IPS-NIHi11 (cell line): ENCODE measurements around the gene SLC44A3.
A peak's percentile ranks its signal among the peaks of the same experiment; 100 is the strongest.

ENCODE experiments used
- DNase-seq: peaks from one replicate; pipeline ENCODE4 v3.0.0; 2012; ENCODE audit warnings: mixed read lengths, low spot score

SLC44A3 gene, protein sequence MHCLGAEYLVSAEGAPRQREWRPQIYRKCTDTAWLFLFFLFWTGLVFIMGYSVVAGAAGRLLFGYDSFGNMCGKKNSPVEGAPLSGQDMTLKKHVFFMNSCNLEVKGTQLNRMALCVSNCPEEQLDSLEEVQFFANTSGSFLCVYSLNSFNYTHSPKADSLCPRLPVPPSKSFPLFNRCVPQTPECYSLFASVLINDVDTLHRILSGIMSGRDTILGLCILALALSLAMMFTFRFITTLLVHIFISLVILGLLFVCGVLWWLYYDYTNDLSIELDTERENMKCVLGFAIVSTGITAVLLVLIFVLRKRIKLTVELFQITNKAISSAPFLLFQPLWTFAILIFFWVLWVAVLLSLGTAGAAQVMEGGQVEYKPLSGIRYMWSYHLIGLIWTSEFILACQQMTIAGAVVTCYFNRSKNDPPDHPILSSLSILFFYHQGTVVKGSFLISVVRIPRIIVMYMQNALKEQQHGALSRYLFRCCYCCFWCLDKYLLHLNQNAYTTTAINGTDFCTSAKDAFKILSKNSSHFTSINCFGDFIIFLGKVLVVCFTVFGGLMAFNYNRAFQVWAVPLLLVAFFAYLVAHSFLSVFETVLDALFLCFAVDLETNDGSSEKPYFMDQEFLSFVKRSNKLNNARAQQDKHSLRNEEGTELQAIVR

DNA sequence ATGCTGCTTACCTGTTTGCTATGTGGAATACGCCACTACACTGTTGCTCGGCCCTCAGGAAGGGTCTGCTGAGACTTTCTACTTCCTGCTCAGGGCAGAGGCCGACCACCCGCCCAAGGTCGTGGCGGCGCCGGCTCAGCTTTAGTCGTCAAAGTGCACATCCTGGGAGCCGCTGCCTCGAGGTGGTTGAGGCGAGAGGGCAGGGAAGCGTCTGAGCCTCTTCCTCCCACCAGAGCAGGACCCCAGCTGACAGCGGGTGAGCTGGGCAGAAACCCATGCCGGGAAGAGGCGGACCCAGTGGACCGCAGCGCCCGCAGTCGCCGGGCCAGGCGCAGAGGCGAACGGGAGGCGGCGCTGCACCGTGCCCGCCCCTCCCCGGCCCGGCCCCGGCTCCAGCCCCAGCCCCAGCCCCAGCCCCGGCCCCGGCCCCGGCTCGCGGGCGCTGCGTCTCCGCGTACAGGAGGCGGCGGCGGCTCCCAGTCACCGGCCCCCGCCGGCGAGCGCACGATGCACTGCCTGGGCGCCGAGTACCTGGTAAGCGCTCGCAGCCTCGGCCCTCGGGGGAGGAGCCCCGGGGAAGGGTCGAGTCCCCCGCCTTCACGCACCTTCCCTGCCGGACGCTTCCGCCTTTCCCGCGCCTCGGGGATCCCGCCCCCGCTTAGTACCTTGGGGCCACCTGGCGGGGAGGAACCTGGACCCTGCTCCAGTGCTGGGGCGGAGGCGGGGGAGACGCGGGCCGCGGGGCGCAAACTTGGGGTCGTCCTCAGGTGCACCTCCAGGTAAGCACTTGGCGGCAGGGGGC lies at the start of gene SLC44A3:
TSS of gene SLC44A3 (plus strand) at position 413 of the 802 bp plus-strand sequence. CDS start at position 508, 95 bp downstream.
- peak; percentile 78 for DNase-seq

DNA sequence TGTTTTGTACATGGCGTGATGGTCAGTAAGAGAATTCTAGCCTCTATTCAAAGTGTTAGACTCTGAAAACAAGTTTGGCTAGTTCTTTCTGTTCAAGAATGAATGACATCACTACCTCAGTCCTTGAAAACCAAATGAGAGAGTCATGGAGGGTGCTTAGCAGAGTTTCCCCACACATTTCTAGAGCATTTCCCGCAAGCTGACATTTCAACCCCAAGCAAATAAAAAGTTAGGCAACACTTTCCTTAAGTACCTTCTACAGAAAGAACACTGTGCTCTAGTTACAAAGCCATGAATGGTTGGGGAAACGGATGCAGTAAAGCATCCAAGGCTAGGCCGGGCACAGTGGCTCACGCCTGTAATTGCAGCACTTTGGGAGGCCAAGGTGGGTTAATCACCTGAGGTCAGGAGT lies 47.9 kb upstream of the SLC44A3 start:
- DNase-seq, result no peak

DNA sequence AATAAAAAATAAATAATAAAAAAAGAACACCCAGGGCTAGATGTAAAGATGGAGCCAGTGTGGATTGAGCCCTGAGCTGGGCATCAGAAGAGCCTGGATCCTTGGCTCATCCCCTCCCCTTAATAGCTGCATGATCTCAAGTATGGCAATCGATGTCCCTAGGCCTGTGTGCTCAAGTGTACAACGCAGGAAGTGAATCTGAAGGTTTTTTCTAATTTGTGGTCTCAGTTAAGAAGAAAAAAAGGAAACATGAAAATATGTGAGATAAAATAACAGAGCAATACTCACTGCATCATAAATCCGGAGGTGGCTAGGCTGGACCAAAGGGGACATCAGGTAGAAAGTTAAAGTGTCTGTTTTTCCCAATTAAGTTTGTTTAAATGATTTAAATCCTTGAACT lies 47.3 kb upstream of the SLC44A3 start:
- DNase-seq, result no peak

DNA sequence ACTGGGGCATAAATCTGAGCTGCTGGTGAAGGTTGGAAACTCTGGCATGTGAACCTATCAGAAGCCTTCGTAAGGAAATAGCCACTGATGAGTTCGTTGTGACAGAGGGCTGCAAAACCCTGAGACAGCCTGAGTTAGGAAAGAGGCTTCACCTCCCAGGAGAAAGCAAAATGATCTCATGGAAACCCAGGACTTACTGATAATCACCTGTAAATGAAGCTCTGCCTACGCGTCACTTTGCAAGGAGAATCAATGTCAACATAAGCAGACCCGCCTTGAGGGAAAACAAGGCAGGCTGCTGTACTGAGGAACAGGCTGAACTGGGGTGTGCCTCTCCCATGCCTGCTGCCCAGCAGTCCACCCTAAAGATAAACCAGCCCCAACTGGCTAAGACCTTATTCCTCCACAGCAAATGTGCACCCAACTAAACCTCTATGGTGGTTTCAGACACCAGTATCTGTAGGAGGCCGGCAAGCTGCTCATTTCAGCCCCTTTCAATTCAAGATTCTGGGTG lies 46.8 kb upstream of the SLC44A3 start:
- no peak for DNase-seq

DNA sequence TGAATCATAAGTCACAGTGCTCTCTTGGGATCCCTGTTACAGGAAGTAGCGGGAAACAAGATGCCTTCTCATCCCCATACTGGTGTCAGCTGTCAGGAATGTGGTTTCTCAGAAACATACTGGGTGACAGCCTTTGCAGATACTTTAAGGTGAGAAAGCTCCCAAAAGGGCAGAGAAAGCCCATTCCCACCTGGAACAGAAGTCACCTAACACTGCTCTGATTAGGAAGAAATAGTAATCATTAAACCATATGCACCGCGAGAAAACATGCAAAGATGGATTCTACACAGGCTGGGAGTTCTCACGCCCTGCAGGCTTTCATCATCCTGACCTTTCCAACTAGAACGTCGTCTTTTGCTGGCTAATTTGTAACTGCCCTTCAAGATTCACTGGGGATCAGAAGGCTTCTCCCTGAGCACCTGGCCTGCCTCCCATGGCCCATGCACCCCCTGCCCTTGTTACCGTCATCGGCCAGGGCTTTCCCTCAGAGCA lies 46.2 kb upstream of the SLC44A3 start:
- DNase-seq, result peak; percentile 33

DNA sequence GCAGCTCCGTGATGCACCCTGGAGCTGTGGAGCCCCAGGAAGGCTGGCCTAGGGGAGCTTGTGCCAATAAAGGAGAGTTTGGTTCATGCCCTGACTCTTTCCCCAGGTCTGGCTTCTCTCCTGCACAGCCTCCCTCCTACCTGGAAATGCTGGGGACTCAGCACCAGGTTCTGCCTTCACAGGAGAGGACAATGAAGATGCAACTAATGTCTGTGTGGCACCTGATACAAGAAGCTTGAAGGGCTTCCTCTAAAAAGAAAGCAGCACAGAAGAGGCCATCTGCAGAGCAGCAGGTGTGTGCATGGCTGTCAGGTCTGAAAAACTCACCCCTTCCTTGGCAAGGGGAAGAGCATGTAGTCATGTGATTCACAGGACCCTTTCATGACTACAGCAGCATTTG lies 43.7 kb upstream of the SLC44A3 start:
- no peak for DNase-seq

DNA sequence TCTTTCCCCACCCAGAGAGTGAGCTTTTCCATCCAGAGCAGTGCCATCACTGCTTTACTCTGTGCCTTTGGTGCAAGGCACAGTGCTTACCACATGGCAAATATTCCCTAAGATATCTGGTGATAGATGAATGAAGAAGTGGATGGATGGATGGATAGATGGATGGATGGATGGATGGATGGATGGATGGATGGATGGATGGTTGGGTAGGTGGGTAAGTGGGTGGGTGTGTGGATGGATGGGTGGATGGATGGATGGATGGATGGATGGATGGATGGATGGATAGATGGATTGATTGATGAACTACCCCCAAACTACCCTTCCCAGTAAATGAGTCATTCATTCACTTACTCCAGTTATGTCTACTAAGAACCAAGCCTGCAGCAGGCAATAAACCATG lies 42.9 kb upstream of the SLC44A3 start:
- no peak for DNase-seq

DNA sequence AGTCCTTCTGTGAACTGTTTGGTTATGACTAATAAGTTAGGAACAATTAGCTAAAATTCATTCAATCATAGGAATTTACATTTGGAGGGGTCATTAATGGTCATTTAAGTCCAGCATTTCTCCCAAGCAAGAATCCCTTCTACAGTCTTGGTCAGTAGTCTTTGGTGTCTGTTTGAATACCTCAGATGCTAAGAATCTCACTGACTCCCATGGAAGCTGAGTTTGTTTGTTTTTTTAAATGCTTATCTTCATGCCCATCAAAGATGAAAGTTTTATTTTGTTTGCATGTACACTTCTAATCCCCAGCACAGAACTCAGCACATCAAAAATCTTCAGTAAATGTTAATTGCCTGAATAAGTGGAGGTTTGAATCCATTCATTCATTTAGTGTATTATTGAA lies 41.3 kb upstream of the SLC44A3 start:
- no peak for DNase-seq

DNA sequence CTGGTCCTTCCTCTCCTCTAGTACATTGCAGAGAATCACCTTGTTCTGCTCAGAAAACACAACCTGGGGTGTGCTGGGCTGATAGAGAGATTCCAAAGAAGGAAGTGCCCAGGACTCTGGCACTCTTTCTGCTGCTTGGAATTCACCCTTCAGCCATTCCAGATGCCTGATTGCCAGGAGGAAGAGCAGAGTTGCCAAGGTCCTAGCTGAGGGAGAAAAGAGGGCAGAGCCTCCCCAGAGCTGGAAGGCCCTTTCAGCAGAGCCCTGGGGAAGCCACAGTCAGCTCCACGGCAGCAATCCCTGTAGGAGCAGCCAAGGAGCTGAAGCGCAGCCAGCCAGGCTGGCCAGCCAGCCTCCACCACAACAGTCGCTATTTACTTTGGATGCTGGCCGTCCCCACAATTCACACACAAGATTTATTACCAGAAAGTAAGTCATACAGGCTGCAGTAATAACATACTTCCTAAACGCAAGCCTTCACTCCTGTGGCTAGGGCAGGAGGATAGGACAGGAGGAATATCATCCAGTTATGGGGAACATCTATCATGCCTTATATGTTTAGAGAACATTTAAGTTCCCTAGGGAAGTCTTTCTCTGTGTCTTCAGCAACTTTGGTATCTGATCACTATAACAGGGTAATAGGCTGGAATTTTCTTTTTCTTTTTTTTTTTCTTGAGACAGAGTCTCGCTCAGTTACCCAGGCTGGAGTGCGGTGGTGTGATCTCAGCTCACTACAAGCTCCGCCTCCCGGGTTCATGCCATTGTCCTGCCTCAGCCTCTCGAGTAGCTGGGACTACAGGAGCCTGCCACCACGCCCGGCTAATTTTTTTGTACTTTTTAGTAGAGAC lies 36.6 kb upstream of the SLC44A3 start:
- peak; percentile 19 for DNase-seq

DNA sequence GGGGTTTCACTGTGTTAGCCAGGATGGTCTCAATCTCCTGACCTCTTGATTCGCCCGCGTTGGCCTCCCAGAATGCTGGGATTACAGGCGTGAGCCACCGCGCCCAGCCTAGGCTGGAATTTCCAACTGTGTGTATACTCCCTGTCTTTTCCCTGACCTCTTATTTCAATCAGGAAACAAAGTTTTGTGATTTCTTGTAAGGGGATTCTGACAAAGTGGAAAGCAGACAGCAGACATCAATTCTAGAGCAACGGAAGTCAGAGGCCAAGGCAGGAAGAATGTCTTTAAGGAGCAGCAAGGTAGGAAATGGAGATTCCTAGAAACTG lies 36.0 kb upstream of the SLC44A3 start:
- DNase-seq, result no peak

DNA sequence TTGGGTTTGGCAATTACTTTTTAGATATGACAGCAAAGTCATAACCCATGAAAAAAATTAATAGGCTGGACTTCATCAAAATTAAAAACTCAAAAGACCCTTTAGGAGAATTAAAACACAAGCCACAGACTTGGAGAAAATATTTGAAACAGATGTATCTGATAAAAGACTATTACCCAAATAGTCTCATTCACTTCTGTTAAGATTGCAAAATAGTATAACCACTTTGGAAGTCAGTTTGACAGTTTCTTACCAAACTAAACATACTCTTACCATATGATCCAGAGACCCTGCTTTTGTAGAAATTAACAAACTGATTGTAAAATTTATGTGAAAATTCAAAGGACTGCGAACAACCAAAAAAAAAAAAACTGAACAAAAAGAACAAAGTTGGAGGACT lies 32.5 kb upstream of the SLC44A3 start:
- DNase-seq, result no peak

DNA sequence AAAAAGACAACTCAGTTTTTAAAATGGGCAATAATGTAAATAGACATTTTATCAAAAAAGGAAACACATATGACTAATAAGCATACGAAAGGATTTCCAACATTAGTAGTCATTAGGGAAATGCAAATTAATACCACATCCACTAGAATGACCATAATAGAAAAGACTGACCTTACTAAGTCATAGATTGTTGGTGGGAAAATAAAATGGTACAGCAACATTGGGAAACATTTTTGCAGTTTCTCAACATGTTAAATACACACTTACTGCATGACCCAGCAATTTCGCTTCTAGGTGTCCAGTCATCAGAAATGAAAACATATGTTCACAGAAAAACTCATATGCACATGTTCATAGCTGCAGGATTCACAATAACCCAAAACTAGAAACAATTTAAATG lies 29.9 kb upstream of the SLC44A3 start:
- DNase-seq, result no peak

DNA sequence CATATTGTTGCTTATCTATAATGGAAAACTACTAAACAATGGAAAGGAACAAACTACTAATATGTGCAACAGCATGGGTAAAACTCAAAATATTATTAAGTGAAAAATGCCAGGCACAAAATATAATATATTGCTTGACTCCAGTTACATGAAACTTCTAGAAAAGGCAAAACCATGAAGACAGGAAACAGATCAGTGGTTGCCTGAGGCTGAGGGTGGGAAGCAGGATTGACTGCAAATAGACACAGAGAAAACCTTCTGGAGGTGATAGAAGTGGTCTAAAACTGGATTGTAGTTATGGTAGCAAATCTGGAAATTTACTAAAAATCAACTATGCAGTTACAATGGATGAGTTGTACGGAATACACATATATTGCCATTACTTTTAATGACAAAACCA lies 29.5 kb upstream of the SLC44A3 start:
- DNase-seq, result no peak

DNA sequence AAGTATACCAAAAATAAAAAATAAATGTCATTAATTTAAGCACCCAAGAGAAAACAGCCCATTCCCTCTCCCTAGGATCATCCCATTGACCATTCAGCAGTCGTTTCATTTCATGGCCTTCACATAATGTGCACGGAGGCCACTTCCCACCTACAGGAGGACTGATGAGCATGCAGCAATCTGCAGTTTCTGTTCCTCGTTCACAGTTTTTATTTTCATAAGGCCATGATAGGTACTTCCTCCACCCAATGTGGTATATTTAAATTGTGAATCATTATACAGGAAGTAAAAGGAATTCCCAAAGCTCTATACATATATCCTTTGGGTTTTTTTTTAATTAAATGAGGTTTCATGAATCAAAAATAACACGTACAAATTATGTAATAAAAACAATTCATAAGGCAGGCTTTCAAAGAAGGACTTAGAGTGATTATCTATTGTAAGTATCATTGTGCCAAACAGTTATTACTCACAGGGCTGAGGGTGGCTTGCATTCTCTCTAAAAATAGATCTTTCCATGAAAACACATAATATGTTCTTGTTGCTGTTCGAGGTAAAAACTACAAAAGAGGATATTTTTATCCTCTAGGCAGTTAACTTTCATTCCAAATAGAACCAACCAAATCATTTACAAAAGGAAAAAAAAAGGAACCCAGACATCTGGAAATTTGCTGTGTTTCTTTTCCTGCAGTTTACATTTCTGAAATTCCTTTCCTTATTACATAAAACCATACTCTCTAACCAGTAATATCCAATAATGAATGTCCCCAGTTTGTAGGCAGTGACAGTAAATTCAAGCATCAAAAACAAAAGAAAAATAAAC lies 27.5 kb upstream of the SLC44A3 start:
- no peak for DNase-seq

DNA sequence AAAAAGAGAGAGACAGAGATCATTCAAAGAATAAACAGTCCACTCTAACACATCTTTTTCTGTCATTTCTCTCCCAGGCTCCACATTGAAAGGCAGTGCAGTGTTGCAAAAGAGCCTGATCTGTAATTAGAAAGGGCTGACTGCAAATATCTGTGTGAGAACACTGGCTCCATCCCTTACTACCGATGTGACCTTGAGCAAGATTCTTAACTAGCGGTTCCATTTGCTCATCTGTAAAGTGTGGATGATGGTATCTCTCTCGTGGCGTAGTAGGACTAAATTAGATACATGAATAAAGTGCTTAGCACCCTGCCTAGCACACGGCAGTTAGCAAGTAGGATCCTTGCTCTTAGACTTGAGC lies 26.9 kb upstream of the SLC44A3 start:
- no peak for DNase-seq

DNA sequence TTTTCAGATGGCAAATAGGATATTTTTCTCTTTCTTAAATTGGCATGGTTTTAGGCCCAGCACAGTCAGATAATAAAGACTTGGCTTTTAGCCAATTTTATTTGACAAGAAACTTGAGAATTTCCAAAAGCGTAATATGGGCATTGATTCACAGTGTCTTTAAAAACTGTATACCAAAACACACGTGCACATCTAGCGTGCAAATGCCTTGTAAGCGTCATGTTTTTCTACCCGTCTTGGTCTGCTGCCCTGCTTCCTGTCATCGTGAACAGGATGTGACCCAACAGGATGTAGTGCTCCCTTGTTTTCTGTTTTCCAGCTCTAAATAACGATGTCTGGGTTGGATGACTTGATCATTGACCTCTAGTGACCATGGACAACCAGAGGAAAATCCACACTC lies 24.7 kb upstream of the SLC44A3 start:
- DNase-seq, result no peak

DNA sequence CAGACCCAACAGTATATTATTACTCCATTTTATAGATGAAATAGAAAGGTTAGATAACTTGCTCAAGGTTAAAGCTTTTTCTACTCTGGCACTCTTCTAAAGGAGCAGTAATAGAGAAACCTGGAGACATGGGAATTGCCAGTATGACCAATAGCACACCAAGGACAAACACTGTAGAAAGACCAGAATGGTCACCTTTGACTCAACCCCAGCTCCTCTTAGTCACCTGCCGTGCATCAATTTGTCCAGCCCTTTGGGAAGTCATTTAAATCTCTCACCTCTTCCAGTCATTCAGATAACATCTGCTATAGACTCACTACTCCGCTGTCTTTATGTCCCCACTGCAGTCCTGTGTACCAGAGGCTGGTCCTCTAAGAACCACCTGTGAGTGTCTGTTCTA lies 23.9 kb upstream of the SLC44A3 start:
- DNase-seq, result no peak

DNA sequence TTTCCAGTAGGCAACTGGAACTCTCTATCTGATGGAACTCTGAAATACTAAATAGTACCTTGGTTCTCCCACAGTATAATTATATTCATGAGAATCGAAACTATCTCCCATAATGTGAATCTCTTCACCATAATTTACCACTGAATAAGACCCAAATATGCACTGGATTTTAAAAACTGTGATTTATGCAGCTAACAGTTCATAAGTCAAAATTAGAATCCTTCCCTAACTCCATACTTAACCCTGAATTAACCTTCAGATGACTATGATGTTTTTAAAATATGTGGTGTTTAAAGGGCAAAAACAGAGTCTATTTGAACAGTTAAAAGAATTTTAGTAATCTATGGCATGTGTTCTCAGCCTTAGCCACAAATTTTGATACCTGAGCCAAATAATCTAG lies 22.9 kb upstream of the SLC44A3 start:
- no peak for DNase-seq

DNA sequence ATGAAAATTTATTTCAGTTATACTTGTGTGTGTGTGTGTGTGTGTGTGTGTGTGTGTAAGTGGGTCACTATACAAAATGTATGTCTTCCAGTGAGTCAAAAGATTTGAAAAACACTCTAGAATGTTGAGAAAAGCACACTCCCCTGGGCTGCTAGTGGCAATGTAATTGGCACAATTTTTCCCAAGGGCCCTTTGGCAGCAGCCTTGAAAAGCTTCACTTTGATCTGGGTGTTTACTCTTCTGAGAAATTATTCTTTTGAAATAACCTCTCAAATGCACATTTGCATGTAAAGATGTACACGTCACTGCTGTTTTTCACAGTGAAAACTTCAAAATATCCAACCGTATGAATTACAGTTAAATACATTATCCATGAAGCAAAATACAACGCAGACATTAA lies 22.1 kb upstream of the SLC44A3 start:
- DNase-seq, result no peak

DNA sequence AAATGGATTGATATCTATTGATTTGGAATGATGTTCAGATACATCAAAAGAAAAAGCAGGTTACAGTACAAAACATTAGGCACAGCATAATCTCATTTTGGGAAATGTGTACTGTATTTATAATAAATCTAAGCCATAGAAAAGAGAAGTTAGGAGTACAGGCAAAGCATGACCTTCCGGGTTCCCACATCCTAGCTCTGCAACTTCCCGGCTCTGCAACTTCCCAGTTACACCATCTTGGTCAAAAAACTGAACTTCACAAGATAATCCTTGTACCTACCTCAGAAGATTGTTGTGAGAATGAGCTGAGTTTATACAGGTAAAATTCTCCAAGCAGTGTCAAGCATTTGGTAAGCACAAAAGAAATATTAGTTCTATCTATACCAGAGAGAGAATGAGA lies 21.7 kb upstream of the SLC44A3 start:
- no peak for DNase-seq

DNA sequence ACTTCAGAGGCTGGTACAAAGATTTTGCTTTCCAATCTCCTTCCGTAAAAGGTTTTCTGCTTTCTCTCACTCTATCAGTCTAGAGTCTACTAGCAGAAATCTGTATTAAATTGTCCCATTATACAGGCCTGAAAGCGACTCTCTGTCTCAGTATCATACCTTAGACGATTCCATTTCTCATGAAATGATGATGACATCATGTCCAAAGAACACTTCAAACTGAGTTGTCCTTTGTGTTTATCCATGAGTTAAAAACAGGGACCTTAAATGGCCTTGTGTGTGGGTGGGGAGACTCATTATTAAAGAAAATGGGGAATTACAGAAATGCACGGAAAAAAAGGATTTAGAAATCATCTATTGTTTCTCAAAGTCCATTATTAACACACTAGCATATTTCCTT lies 21.0 kb upstream of the SLC44A3 start:
- DNase-seq, result no peak
